Skeletal muscle tissue (tissue), 4 donors: ENCODE data around the gene PLCE1. TPM values are rescaled to one million over a fixed set of nuclear protein-coding genes. Genes with fewer than 3 reads are reported as not detected.

Experiments
- H3K27ac ChIP-seq: one replicate; pipeline ENCODE4 v1.7.0; 2013; ENCODE audit warnings: mild to moderate bottlenecking, low read depth, low read length, inconsistent platforms
- H3K27me3 ChIP-seq, 3 donors: one replicate each; pipeline ENCODE4 v1.7.0; 2013; ENCODE audit warnings: low read length in 3 of 3; ENCODE audit not compliant: control insufficient read depth in 3 of 3, insufficient read depth in 3 of 3
- H3K36me3 ChIP-seq, 3 donors: one replicate each; pipeline ENCODE4 v1.7.0; 2013; ENCODE audit warnings: low read length in 3 of 3; ENCODE audit not compliant: control insufficient read depth in 3 of 3, insufficient read depth in 3 of 3
- H3K4me1 ChIP-seq, 3 donors: one replicate each; pipeline ENCODE4 v1.7.0; 2013; ENCODE audit warnings: low read length in 3 of 3, mild to moderate bottlenecking in 3 of 3; ENCODE audit not compliant: control insufficient read depth in 3 of 3, insufficient read depth in 3 of 3
- H3K4me3 ChIP-seq, 3 donors: one replicate each; pipeline ENCODE4 v1.7.0; 2013; ENCODE audit warnings: low read length in 3 of 3
- H3K9ac ChIP-seq, 3 donors: one replicate each; pipeline ENCODE4 v1.7.0; 2013; ENCODE audit warnings: low read length in 3 of 3, mild to moderate bottlenecking in 3 of 3, moderate library complexity in 2 of 3, low read depth in 1 of 3
- H3K9me3 ChIP-seq, 3 donors: one replicate each; pipeline ENCODE4 v1.7.0; 2013; ENCODE audit warnings: low read length in 3 of 3; ENCODE audit not compliant: control insufficient read depth in 3 of 3
- total RNA-seq: library from RNA; depleted of rRNA; stranded (reverse); fragments of >200 nt; gene quantifications from one replicate; pipeline ENCODE4 v1.2.3, GENCODE V29; 2014
- donor health status: Osteomylitis.

Gene PLCE1
- total RNA-seq, 1 donor from 2014 or later, result 29.2 TPM

DNA sequence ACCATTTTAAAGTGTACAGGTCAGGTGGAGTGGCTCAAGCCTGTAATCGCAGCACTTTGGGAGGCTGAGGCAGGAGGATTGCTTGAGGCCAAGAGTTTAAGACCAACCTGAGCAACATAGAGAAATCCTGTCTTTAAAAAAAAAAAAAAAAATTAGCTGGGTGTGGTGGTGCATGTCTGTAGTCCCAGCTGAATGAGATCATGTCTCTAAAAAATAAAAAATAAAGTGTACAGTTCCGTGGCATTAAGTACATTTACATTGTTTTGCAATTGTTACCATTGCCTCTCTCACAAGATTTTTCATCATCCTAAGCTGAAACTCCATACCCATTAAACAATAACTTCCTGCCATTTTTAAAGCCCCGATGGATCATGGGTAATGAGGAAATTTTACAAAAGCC is 20.6 kb downstream of the PLCE1 start:
- Histone ChIP-seq H3K9ac (no peak overlapping the region), H3K9me3 (no peaks in the 10 kb centered on the region), H3K4me1 (peaks cover 2 to 15% (median 5%) of the 10 kb centered on the region in 3 donors), H3K27me3 (no peaks in the 10 kb centered on the region), H3K36me3 (no peaks in the 10 kb centered on the region), H3K27ac (no peak overlapping the region), H3K4me3 (no peak overlapping the region)

DNA sequence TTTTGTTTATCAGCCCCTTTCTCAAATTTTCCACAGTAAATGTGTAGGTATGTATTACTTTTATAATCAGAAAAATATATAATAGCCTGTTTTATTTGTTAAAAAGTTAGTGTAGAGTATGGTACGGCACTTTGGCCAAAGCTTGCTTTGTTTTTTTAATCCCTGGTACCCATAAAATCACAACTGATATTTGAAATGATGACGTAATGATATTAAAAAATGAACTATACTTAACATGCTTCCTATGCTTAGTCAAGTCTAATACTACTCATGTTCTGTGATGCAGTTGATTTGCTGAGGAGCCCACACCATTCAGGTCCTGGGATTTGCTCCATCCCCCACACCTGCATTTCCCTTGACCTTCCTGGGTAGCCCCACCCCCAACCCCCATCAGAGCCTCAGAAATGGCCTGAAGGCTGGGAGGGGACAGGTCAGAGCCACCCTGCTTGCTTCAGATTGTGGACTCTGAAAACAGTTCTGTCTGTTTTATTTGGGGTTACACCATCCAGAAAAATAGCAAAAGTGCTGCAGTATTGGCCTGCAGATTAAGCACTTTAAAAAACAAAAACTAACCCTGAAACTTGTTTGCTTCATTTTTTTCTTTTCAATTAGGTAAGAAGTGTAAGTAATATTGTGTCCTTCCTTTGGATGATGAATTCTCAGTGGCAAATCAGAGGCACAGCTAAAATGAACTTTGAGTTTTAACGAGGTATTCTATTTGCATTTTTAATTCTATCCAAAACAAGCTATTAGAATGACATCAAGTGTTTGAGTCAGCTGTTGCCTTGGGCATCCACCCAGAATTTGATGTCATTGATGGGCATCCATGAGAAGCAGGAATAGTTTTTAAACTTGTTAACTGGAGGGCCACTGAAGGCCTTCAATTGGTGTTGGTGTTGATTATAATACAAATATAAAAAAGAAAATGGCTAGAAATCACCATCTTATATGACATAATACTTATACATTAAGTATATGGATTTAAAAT is 23.3 kb downstream of the PLCE1 start:
- no peak overlapping the region for H3K27ac ChIP-seq
- H3K9me3 ChIP-seq, result no peaks in the 10 kb centered on the region
- peaks cover 2 to 4% (median 3%) of the 10 kb centered on the region in 3 donors for H3K4me1 ChIP-seq
- H3K36me3 ChIP-seq, result no peaks in the 10 kb centered on the region
- H3K9ac ChIP-seq, result no peak overlapping the region
- H3K27me3 ChIP-seq, result no peaks in the 10 kb centered on the region
- no peak overlapping the region for H3K4me3 ChIP-seq

DNA sequence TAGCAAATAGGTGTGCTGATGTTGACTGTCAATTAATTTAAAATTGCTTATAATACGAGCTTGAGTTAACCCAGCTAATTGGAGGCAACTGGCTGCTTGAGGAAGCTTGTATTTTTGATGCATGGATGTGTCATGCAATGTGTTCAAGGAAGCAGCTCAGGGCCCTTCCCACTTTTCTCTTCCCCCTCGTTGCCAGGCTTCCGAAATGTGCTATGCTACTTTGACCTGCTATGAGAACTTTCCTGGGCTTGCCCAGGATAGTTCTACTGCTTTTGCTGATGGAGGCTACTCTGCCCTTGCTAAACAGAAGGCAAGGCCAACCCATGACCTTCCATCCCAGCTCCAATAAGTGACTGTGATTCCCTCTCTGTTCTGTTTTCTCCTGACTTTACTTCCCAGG is 24.4 kb downstream of the PLCE1 start:
- H3K36me3 ChIP-seq, result no peaks in the 10 kb centered on the region
- no peak overlapping the region for H3K9ac ChIP-seq
- no peak overlapping the region for H3K27ac ChIP-seq
- no peaks in the 10 kb centered on the region for H3K4me1 ChIP-seq
- H3K27me3 ChIP-seq, result no peaks in the 10 kb centered on the region
- no peak overlapping the region for H3K4me3 ChIP-seq
- H3K9me3 ChIP-seq, result no peaks in the 10 kb centered on the region

DNA sequence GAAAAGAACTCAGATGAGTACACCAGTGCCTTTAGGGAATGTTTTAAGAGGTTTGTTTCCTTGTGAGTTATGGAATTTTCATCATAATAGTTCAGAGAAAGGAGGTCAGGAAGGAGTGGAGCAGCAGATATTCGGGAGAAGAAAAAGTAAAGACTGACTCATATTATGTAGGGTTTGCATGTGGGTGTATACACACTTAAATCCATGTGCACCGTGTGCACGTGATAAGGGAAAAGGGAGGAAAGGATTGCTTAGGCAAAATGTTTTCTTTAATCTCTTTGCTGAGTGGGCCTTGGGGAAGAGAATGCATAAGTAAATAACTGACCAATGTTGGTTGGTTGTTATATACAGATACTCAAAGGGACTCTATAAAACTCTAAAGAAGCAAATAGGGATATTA is 30.2 kb downstream of the PLCE1 start:
- H3K36me3 ChIP-seq, result no peaks in the 10 kb centered on the region
- H3K27ac ChIP-seq, result no peak overlapping the region
- H3K27me3 ChIP-seq, result no peaks in the 10 kb centered on the region
- H3K4me3 ChIP-seq, result no peak overlapping the region
- no peaks in the 10 kb centered on the region for H3K4me1 ChIP-seq
- H3K9me3 ChIP-seq, result peaks cover 3 to 8% (median 4%) of the 10 kb centered on the region in 3 donors
- H3K9ac ChIP-seq, result no peak overlapping the region

DNA sequence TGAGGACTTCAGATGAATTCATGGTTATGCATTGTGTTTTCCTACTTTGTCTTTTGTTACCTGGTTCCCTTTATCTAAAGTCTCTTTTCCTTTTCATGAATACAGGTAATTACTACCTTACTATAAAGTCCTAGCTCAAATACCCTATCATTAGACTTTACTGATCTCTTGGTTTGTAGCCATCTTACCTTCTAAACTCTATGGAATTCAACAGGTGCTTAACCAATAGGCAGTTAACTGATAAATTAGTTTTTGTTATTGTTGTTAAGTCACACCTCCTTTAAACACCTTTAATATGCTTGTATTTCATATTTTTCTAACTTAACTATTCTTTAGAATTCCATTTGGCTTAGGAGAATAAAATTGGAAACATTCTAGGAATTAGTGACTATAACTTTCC is 30.7 kb downstream of the PLCE1 start:
- Histone ChIP-seq H3K27me3 (no peaks in the 10 kb centered on the region), H3K9me3 (peaks cover 3 to 11% (median 4%) of the 10 kb centered on the region in 3 donors), H3K9ac (no peak overlapping the region), H3K36me3 (no peaks in the 10 kb centered on the region), H3K4me1 (no peaks in the 10 kb centered on the region), H3K4me3 (no peak overlapping the region), H3K27ac (no peak overlapping the region)

DNA sequence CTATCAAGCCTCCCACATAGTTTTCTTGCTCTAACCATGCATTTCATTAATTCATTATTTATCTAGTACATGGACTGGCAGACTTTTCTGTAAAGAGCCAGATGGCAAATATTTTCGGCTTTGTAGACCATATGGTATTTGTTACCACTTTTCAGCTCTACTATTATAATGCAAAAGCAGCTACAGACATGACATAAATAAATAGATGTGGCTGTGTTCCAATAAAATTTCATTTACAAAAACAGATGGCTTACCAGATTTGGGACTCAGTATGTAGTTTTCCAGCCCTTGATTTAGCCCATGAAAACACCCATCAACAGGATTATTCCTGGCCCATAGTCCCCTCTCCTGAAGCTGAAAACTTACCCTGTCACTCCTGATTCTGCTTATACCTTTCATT is 32.1 kb downstream of the PLCE1 start:
- H3K27me3 ChIP-seq, result no peaks in the 10 kb centered on the region
- peaks cover 3 to 20% (median 9%) of the 10 kb centered on the region in 3 donors for H3K9me3 ChIP-seq
- H3K27ac ChIP-seq, result no peak overlapping the region
- H3K36me3 ChIP-seq, result no peaks in the 10 kb centered on the region
- H3K4me1 ChIP-seq, result no peaks in the 10 kb centered on the region
- H3K4me3 ChIP-seq, result no peak overlapping the region
- no peak overlapping the region for H3K9ac ChIP-seq

DNA sequence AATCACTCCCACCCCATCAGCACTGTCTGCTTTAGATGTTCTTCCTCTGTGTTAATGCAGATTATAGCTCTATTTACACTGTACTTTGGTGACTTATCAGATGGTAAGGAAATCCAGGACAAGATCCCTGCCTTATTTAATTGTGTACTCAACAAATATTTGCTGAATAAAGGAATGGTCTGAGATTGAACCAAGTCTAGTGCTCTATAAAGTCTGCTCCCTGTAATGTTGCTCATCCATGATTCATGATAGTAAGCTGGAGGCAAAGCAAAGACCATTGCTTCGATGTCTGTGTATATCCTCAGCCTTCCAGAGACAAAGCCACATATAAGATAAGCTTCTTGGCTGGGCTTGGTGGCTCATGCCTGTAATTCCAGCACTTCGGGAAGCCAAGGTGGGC is 33.5 kb downstream of the PLCE1 start:
- H3K27ac ChIP-seq, result no peak overlapping the region
- no peaks in the 10 kb centered on the region for H3K4me1 ChIP-seq
- no peaks in the 10 kb centered on the region for H3K27me3 ChIP-seq
- peaks cover 0 to 4% (median 0%) of the 10 kb centered on the region in 3 donors for H3K36me3 ChIP-seq
- H3K9me3 ChIP-seq, result peaks cover 3 to 20% (median 9%) of the 10 kb centered on the region in 3 donors
- H3K4me3 ChIP-seq, result no peak overlapping the region
- no peak overlapping the region for H3K9ac ChIP-seq

DNA sequence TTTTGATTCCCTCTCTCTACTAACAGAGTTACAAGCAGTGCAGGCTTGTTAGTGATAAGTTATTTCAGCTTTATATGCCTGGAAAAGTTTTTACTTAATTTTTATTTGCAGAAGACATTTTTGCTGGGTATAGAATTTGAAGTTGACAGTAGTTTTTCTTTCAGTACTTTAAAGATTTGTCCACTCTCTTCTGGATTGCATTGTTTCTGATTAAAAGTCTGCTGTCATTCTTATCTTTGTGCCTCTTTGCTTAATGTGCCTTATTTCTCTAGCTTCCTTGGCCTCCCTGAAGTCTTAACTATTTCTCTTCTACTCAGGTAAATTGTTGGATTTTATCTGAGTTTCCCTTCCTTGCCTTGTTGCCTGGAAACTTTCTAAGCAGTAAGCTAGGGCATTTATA is 36.2 kb downstream of the PLCE1 start:
- Histone ChIP-seq H3K4me3 (no peak overlapping the region), H3K4me1 (no peaks in the 10 kb centered on the region), H3K27ac (no peak overlapping the region), H3K36me3 (peaks cover 0 to 4% (median 0%) of the 10 kb centered on the region in 3 donors), H3K27me3 (no peaks in the 10 kb centered on the region), H3K9me3 (peaks cover 3 to 20% (median 9%) of the 10 kb centered on the region in 3 donors), H3K9ac (no peak overlapping the region)

DNA sequence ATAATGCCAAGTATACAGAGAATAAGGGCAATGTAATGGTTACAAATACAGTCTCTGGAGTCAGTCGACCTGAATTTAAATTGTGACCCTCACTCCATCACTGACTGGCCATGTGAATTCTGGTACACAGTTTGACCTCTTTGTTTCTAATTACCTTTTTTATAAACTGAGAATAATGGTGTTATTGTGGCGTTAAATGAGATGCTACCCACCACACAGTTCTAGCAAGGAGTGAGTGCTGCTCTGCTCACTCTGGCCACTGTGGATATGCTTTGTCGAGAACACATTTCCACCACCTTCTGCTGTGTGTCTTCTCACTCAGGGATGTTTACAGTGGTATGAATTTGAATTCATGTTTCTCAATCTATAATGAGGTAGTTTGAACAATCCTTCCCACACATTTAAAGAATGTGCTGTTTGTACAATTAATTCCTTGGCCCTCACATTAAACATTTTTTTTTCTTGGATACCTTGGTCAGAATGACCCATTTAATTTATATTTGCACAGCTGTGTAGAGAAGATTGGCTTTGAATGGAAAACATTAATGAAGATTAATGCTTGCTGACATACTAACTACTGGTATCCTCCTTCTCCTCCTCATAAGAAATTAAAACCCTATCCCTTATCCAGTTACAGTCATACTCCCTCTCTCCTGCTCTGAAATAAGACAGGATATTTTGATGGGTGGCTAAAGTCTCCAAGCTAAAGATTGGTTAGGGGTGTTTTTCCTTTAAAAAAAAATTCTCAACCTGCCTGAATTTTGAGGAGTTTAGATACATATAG is 42.4 kb downstream of the PLCE1 start:
- H3K4me3 ChIP-seq, result no peak overlapping the region
- no peaks in the 10 kb centered on the region for H3K27me3 ChIP-seq
- no peaks in the 10 kb centered on the region for H3K9me3 ChIP-seq
- H3K9ac ChIP-seq, result no peak overlapping the region
- peaks cover 0 to 4% (median 3%) of the 10 kb centered on the region in 3 donors for H3K4me1 ChIP-seq
- H3K27ac ChIP-seq, result no peak overlapping the region
- H3K36me3 ChIP-seq, result peaks cover 0 to 4% (median 0%) of the 10 kb centered on the region in 3 donors

DNA sequence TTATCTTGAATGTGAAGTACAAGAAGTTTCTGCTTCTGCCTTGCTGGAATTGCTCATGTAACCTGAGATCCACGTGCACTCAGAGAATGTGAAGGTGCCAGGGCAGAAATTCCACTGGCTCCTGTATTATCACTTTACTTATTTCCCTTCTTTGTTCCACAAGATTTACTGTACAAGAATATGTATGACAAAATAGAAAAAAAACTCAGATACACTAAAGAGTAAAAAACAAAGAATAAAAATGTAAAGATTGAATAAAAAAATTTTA is 43.0 kb downstream of the PLCE1 start:
- Histone ChIP-seq H3K27me3 (no peaks in the 10 kb centered on the region), H3K36me3 (peaks cover 0 to 2% (median 0%) of the 10 kb centered on the region in 3 donors), H3K9ac (no peak overlapping the region), H3K9me3 (no peaks in the 10 kb centered on the region), H3K27ac (no peak overlapping the region), H3K4me1 (peaks cover 0 to 4% (median 3%) of the 10 kb centered on the region in 3 donors), H3K4me3 (no peak overlapping the region)
